OCI-LY1 (cell line): ENCODE results near the gene CTBP2.

Source experiments
- H2AFZ ChIP-seq: fragments of 200-600 bp; sonication (generic), shearing (Covaris generic); 2 replicates; pipeline ENCODE4 v1.6.0; 2014; ENCODE audit warnings: antibody characterized with exemption, mild to moderate bottlenecking, low read length
- H3F3A ChIP-seq: fragments of 200-600 bp; sonication (generic), shearing (Covaris generic); 2 replicates; pipeline ENCODE4 v1.6.0; 2014; ENCODE audit warnings: mild to moderate bottlenecking, antibody characterized with exemption, low read length, moderate library complexity; ENCODE audit not compliant: insufficient read depth
- H3K27ac ChIP-seq: fragments of 200-600 bp; sonication (generic); 2 replicates; pipeline ENCODE4 v1.5.1; 2014; ENCODE audit warnings: low read length, mixed run types, mild to moderate bottlenecking, low read depth; ENCODE audit not compliant: poor library complexity, severe bottlenecking
- H3K27me3 ChIP-seq: fragments of 200-600 bp; sonication (generic); 2 replicates; pipeline ENCODE4 v1.6.0; 2014; ENCODE audit warnings: antibody characterized with exemption, mild to moderate bottlenecking, low read length, moderate library complexity; ENCODE audit not compliant: insufficient read depth
- H3K36me3 ChIP-seq: fragments of 200-600 bp; sonication (generic); 2 replicates; pipeline ENCODE4 v1.6.1; 2014; ENCODE audit warnings: mild to moderate bottlenecking, antibody characterized with exemption, low read length, moderate library complexity, mixed read lengths; ENCODE audit not compliant: insufficient read depth
- H3K4me1 ChIP-seq: fragments of 200-600 bp; sonication (generic); 2 replicates; pipeline ENCODE4 v1.5.1; 2014; ENCODE audit warnings: mild to moderate bottlenecking, low read length, moderate library complexity; ENCODE audit not compliant: insufficient read depth, severe bottlenecking
- H3K4me2 ChIP-seq: fragments of 200-600 bp; sonication (generic), shearing (Covaris generic); 2 replicates; pipeline ENCODE4 v1.6.1; 2014; ENCODE audit warnings: low read length
- H3K4me3 ChIP-seq: fragments of 200-600 bp; sonication (generic); 2 replicates; pipeline ENCODE4 v1.5.1; 2014; ENCODE audit warnings: low read length, low read depth, mild to moderate bottlenecking, mixed read lengths; ENCODE audit not compliant: poor library complexity, severe bottlenecking
- H3K79me2 ChIP-seq: fragments of 200-600 bp; shearing (Covaris generic); 2 replicates; pipeline ENCODE4 v1.6.1; 2016; ENCODE audit warnings: mixed run types, low read length, mixed read lengths; ENCODE audit not compliant: insufficient read depth
- H3K9ac ChIP-seq: fragments of 200-600 bp; sonication (generic), shearing (Covaris generic); 2 replicates; pipeline ENCODE4 v1.6.1; 2014; ENCODE audit warnings: mild to moderate bottlenecking, low read length, mixed read lengths
- H3K9me2 ChIP-seq: fragments of 200-600 bp; sonication (generic), shearing (Covaris generic); 2 replicates; pipeline ENCODE4 v1.6.1; 2014; ENCODE audit warnings: low read depth, mild to moderate bottlenecking, low read length, mixed read lengths
- H3K9me3 ChIP-seq: fragments of 200-600 bp; shearing (Covaris generic); 2 replicates; pipeline ENCODE4 v1.6.1; 2014; ENCODE audit warnings: low read length, mixed read lengths
- H4K20me1 ChIP-seq: fragments of 200-600 bp; sonication (generic), shearing (Covaris generic); 2 replicates; pipeline ENCODE4 v1.6.0; 2016; ENCODE audit warnings: mild to moderate bottlenecking, low read length; ENCODE audit not compliant: insufficient read depth
- CTCF ChIP-seq: fragments of 200-600 bp; sonication (generic), shearing (Covaris generic); IDR thresholded peaks from 2 replicates; pipeline ENCODE4 v1.5.1; 2017; ENCODE audit warnings: mild to moderate bottlenecking, antibody characterized with exemption, low read length, moderate library complexity, mixed read lengths
- EZH2 ChIP-seq: fragments of 200-600 bp; sonication (generic), shearing (Covaris generic); IDR thresholded peaks from 2 replicates; pipeline ENCODE4 v1.8.0; 2017; ENCODE audit warnings: borderline replicate concordance, mixed run types, mild to moderate bottlenecking, antibody characterized with exemption, low read length, moderate library complexity, mixed read lengths

Gene CTBP2

GRCh38 chr10:125154529-125154928 lies 5.8 kb downstream of the CTBP2 start:
- Histone ChIP-seq H3K27ac (no peak overlapping the region), H3K27me3 (peaks cover 5% of the 10 kb centered on the region; the same call in 1 of the 2 replicates), H3K4me3 (no peak overlapping the region), H3K9ac (no peak overlapping the region), H3K4me2 (no peak overlapping the region), H3F3A (no peaks in the 10 kb centered on the region), H3K36me3 (no peaks in the 10 kb centered on the region), H4K20me1 (no peaks in the 10 kb centered on the region), H3K79me2 (no peaks in the 10 kb centered on the region), H3K9me3 (no peaks in the 10 kb centered on the region), H3K4me1 (no peaks in the 10 kb centered on the region), H3K9me2 (no peaks in the 10 kb centered on the region), H2AFZ (no peak overlapping the region)
- TF ChIP-seq CTCF, result no peak
- TF ChIP-seq EZH2, result no peak

GRCh38 chr10:125153703-125154490 lies 6.5 kb downstream of the CTBP2 start:
- H3F3A ChIP-seq, result no peaks in the 10 kb centered on the region
- no peaks in the 10 kb centered on the region for H3K9me3 ChIP-seq
- TF ChIP-seq EZH2 (no peak), CTCF (no peak)
- H4K20me1 ChIP-seq, result no peaks in the 10 kb centered on the region
- no peak overlapping the region for H2AFZ ChIP-seq
- H3K4me1 ChIP-seq, result no peaks in the 10 kb centered on the region
- H3K4me2 ChIP-seq, result no peak overlapping the region
- no peak overlapping the region for H3K9ac ChIP-seq
- no peaks in the 10 kb centered on the region for H3K36me3 ChIP-seq
- no peak overlapping the region for H3K4me3 ChIP-seq
- H3K27ac ChIP-seq, result no peak overlapping the region
- H3K27me3 ChIP-seq, result peaks cover 6% of the 10 kb centered on the region; the same call in 1 of the 2 replicates
- H3K9me2 ChIP-seq, result no peaks in the 10 kb centered on the region
- H3K79me2 ChIP-seq, result no peaks in the 10 kb centered on the region

- peaks cover 10% of the 10 kb centered on the region; the same call in 1 of the 2 replicates for H3K27me3 ChIP-seq
- H2AFZ ChIP-seq, result no peak overlapping the region
- H3K9ac ChIP-seq, result no peak overlapping the region
These were observed 7.7 kb downstream of the CTBP2 start for GRCh38 chr10:125152450-125153368.

More at GRCh38 chr10:125152450-125153368, 7.7 kb downstream of the CTBP2 start:
- Histone ChIP-seq H3K4me2 (no peak overlapping the region), H3K9me2 (no peaks in the 10 kb centered on the region), H3K4me1 (no peaks in the 10 kb centered on the region), H4K20me1 (no peaks in the 10 kb centered on the region), H3K79me2 (no peaks in the 10 kb centered on the region), H3K36me3 (no peaks in the 10 kb centered on the region), H3K4me3 (no peak overlapping the region), H3K27ac (no peak overlapping the region), H3F3A (no peaks in the 10 kb centered on the region), H3K9me3 (no peaks in the 10 kb centered on the region)
- TF ChIP-seq CTCF, result no peak
- TF ChIP-seq EZH2, result no peak
